HFFc6 (cell line): Measurements from ENCODE around the gene KIF3A. TPM values are rescaled to one million over a fixed set of nuclear protein-coding genes. Genes with fewer than 3 reads are reported as not detected.

Source experiments
- DNase-seq: peaks from one replicate; pipeline ENCODE4 v3.0.0-alpha.2; 2018
- H3K27ac Mint-ChIP-seq: 2 replicates; pipeline ENCODE4 v1.8.0; 2020; ENCODE audit warnings: mild to moderate bottlenecking, mixed read lengths
- H3K27me3 Mint-ChIP-seq: 2 replicates; pipeline ENCODE4 v1.8.0; 2021; ENCODE audit warnings: mild to moderate bottlenecking, moderate library complexity, mixed read lengths; ENCODE audit not compliant: insufficient read depth
- H3K36me3 Mint-ChIP-seq: 2 replicates; pipeline ENCODE4 v1.8.0; 2021; ENCODE audit warnings: low read depth, mixed read lengths
- H3K4me1 Mint-ChIP-seq: 2 replicates; pipeline ENCODE4 v1.8.0; 2020; ENCODE audit warnings: low read depth, mixed read lengths
- H3K4me3 Mint-ChIP-seq: 2 replicates; pipeline ENCODE4 v1.8.0; 2020; ENCODE audit warnings: mild to moderate bottlenecking, moderate library complexity, mixed read lengths
- H3K9me3 Mint-ChIP-seq: 2 replicates; pipeline ENCODE4 v1.8.0; 2020; ENCODE audit warnings: mild to moderate bottlenecking, mixed read lengths
- CTCF ChIP-seq: fragments of 200-600 bp; sonication (generic); IDR thresholded peaks from 2 replicates; pipeline ENCODE4 v1.5.0; 2021; ENCODE audit warnings: antibody characterized with exemption, mild to moderate bottlenecking
- total RNA-seq, 6 experiments: library from RNA; stranded (reverse); fragmentation: NEBNext Ultra II Directional; extraction: Animal tissue kit (Norgen Biotek cat#: 25700); gene quantifications; 2 replicates in 1 of 6; 3 replicates in 5 of 6; pipeline ENCODE4 v1.2.3, GENCODE V29; 2021

The KIF3A gene
- total RNA-seq, 6 experiments from 2014 or later, result 12.9 to 15.4 (median 14.9) TPM

GRCh38 chr5:132761321-132762240, 24.2 kb upstream of the KIF3A start:
- peaks cover 16% of the 10 kb centered on the region for H3K36me3 Mint-ChIP-seq
- no peak overlapping the region for H3K4me3 Mint-ChIP-seq
- H3K4me1 Mint-ChIP-seq, result no peaks in the 10 kb centered on the region
- H3K27ac Mint-ChIP-seq, result no peak overlapping the region
- no peak for DNase-seq
- TF ChIP-seq CTCF, result no peak
- H3K9me3 Mint-ChIP-seq, result no peaks in the 10 kb centered on the region
- H3K27me3 Mint-ChIP-seq, result no peaks in the 10 kb centered on the region; the same call in 1 of the 2 replicates

- H3K27me3 Mint-ChIP-seq, result no peaks in the 10 kb centered on the region; the same call in 1 of the 2 replicates
- H3K27ac Mint-ChIP-seq, result no peak overlapping the region
- H3K36me3 Mint-ChIP-seq, result peaks cover 16% of the 10 kb centered on the region
- H3K9me3 Mint-ChIP-seq, result no peaks in the 10 kb centered on the region
- no peak for TF ChIP-seq CTCF
- H3K4me1 Mint-ChIP-seq, result no peaks in the 10 kb centered on the region
- H3K4me3 Mint-ChIP-seq, result no peak overlapping the region
- DNase-seq, result no peak
Observed at GRCh38 chr5:132760601-132761317, 23.4 kb upstream of the KIF3A start.

- H3K4me3 Mint-ChIP-seq, result no peak overlapping the region
- H3K4me1 Mint-ChIP-seq, result no peaks in the 10 kb centered on the region
- H3K36me3 Mint-ChIP-seq, result peaks cover 16% of the 10 kb centered on the region
- TF ChIP-seq CTCF, result no peak
- no peak overlapping the region for H3K27ac Mint-ChIP-seq
- H3K9me3 Mint-ChIP-seq, result no peaks in the 10 kb centered on the region
- DNase-seq, result no peak
- no peaks in the 10 kb centered on the region; the same call in 1 of the 2 replicates for H3K27me3 Mint-ChIP-seq
Observed at GRCh38 chr5:132760049-132760420, 22.7 kb upstream of the KIF3A start.

GRCh38 chr5:132759114-132760048, 22.0 kb upstream of the KIF3A start:
- no peak for DNase-seq

More at GRCh38 chr5:132759114-132760048, 22.0 kb upstream of the KIF3A start:
- Mint-ChIP-seq H3K4me1 (no peaks in the 10 kb centered on the region), H3K27me3 (no peaks in the 10 kb centered on the region; the same call in 1 of the 2 replicates), H3K9me3 (no peaks in the 10 kb centered on the region), H3K27ac (no peak overlapping the region), H3K4me3 (no peak overlapping the region), H3K36me3 (peaks cover 16% of the 10 kb centered on the region)
- TF ChIP-seq CTCF, result no peak
